ENCODE data around the gene DEGS2.
A peak's percentile ranks its signal among the peaks of the same experiment; 100 is the strongest.

DEGS2 gene

GRCh38 chr14:100145682-100146464 is 13.6 kb downstream of the DEGS2 start:
- ATAC-seq: no peak
- H3K4me1 Mint-ChIP-seq: peaks cover 37% of the 10 kb centered on the region
- H3K4me3 Mint-ChIP-seq: no peak overlapping the region
- H3K27me3 Mint-ChIP-seq: no peaks in the 10 kb centered on the region
- H3K36me3 Mint-ChIP-seq: peaks cover 26% of the 10 kb centered on the region
- peak overlapping the region; percentile 72 for H3K27ac Mint-ChIP-seq
- no peaks in the 10 kb centered on the region for H3K9me3 Mint-ChIP-seq

GRCh38 chr14:100144996-100145646 is 14.3 kb downstream of the DEGS2 start:
- Mint-ChIP-seq H3K9me3 (no peaks in the 10 kb centered on the region), H3K27me3 (no peaks in the 10 kb centered on the region), H3K4me1 (peaks cover 36% of the 10 kb centered on the region), H3K4me3 (no peak overlapping the region), H3K36me3 (peaks cover 26% of the 10 kb centered on the region), H3K27ac (peak overlapping the region; percentile 72)
- ATAC-seq: no peak

- Mint-ChIP-seq H3K4me1 (peaks cover 36% of the 10 kb centered on the region), H3K27ac (no peak overlapping the region), H3K9me3 (no peaks in the 10 kb centered on the region), H3K36me3 (peaks cover 28% of the 10 kb centered on the region), H3K27me3 (no peaks in the 10 kb centered on the region), H3K4me3 (no peak overlapping the region)
- ATAC-seq: no peak
These were observed 14.8 kb downstream of the DEGS2 start for GRCh38 chr14:100144645-100144995.

GRCh38 chr14:100143934-100144333 is 15.5 kb downstream of the DEGS2 start:
- Mint-ChIP-seq H3K27me3 (no peaks in the 10 kb centered on the region), H3K27ac (no peak overlapping the region), H3K9me3 (no peaks in the 10 kb centered on the region), H3K4me3 (no peak overlapping the region), H3K36me3 (peaks cover 31% of the 10 kb centered on the region), H3K4me1 (peaks cover 35% of the 10 kb centered on the region)
- ATAC-seq: no peak

GRCh38 chr14:100143523-100143922 is 15.9 kb downstream of the DEGS2 start:
- Mint-ChIP-seq H3K4me3 (no peak overlapping the region), H3K9me3 (no peaks in the 10 kb centered on the region), H3K27ac (no peak overlapping the region), H3K4me1 (peaks cover 34% of the 10 kb centered on the region), H3K27me3 (no peaks in the 10 kb centered on the region), H3K36me3 (peaks cover 31% of the 10 kb centered on the region)
- no peak for ATAC-seq

- H3K36me3 Mint-ChIP-seq: peaks cover 38% of the 10 kb centered on the region
- no peak overlapping the region for H3K4me3 Mint-ChIP-seq
- no peaks in the 10 kb centered on the region for H3K9me3 Mint-ChIP-seq
- ATAC-seq: no peak
- no peaks in the 10 kb centered on the region for H3K27me3 Mint-ChIP-seq
- H3K4me1 Mint-ChIP-seq: peaks cover 30% of the 10 kb centered on the region
- peak overlapping the region; percentile 37 for H3K27ac Mint-ChIP-seq
These were observed 17.1 kb downstream of the DEGS2 start for GRCh38 chr14:100142073-100143040.

- no peaks in the 10 kb centered on the region for H3K27me3 Mint-ChIP-seq
- peaks cover 18% of the 10 kb centered on the region for H3K4me1 Mint-ChIP-seq
- peak overlapping the region; percentile 68 for H3K27ac Mint-ChIP-seq
- ATAC-seq: no peak
- no peaks in the 10 kb centered on the region for H3K9me3 Mint-ChIP-seq
- no peak overlapping the region for H3K4me3 Mint-ChIP-seq
- peaks cover 48% of the 10 kb centered on the region for H3K36me3 Mint-ChIP-seq
These were observed 18.3 kb downstream of the DEGS2 start for GRCh38 chr14:100141098-100141497.

- Mint-ChIP-seq H3K4me1 (peaks cover 12% of the 10 kb centered on the region), H3K4me3 (no peak overlapping the region), H3K36me3 (peaks cover 53% of the 10 kb centered on the region), H3K27me3 (no peaks in the 10 kb centered on the region), H3K9me3 (no peaks in the 10 kb centered on the region), H3K27ac (peak overlapping the region; percentile 68)
- no peak for ATAC-seq
These were observed 18.9 kb downstream of the DEGS2 start for GRCh38 chr14:100140452-100141078.

GRCh38 chr14:100138955-100139354 is 20.5 kb downstream of the DEGS2 start:
- peak overlapping the region; percentile 68 for H3K27ac Mint-ChIP-seq
- no peak for ATAC-seq
- no peak overlapping the region for H3K4me3 Mint-ChIP-seq
- H3K27me3 Mint-ChIP-seq: no peaks in the 10 kb centered on the region
- peaks cover 11% of the 10 kb centered on the region for H3K4me1 Mint-ChIP-seq
- no peaks in the 10 kb centered on the region for H3K9me3 Mint-ChIP-seq
- H3K36me3 Mint-ChIP-seq: peaks cover 68% of the 10 kb centered on the region

- Mint-ChIP-seq H3K4me3 (no peak overlapping the region), H3K27me3 (no peaks in the 10 kb centered on the region), H3K27ac (peak overlapping the region; percentile 68), H3K4me1 (peaks cover 11% of the 10 kb centered on the region), H3K9me3 (no peaks in the 10 kb centered on the region), H3K36me3 (peaks cover 75% of the 10 kb centered on the region)
- peak; percentile 87 for ATAC-seq
These were observed 21.2 kb downstream of the DEGS2 start for GRCh38 chr14:100138082-100138787.

- peaks cover 11% of the 10 kb centered on the region for H3K4me1 Mint-ChIP-seq
- no peaks in the 10 kb centered on the region for H3K9me3 Mint-ChIP-seq
- H3K27me3 Mint-ChIP-seq: no peaks in the 10 kb centered on the region
- no peak overlapping the region for H3K4me3 Mint-ChIP-seq
- peak overlapping the region; percentile 33 for H3K27ac Mint-ChIP-seq
- no peak for ATAC-seq
- H3K36me3 Mint-ChIP-seq: peaks cover 74% of the 10 kb centered on the region
These were observed 22.3 kb downstream of the DEGS2 start for GRCh38 chr14:100137173-100137572.

GRCh38 chr14:100135784-100136183 is 23.7 kb downstream of the DEGS2 start:
- H3K9me3 Mint-ChIP-seq: no peaks in the 10 kb centered on the region
- no peak for ATAC-seq
- peak overlapping the region; percentile 33 for H3K27ac Mint-ChIP-seq
- no peaks in the 10 kb centered on the region for H3K27me3 Mint-ChIP-seq
- no peak overlapping the region for H3K4me3 Mint-ChIP-seq
- H3K36me3 Mint-ChIP-seq: peaks cover 77% of the 10 kb centered on the region
- H3K4me1 Mint-ChIP-seq: peaks cover 11% of the 10 kb centered on the region

GRCh38 chr14:100135073-100135472 is 24.4 kb downstream of the DEGS2 start:
- Mint-ChIP-seq H3K9me3 (no peaks in the 10 kb centered on the region), H3K27me3 (no peaks in the 10 kb centered on the region), H3K4me3 (no peak overlapping the region)

GRCh38 chr14:100134586-100134985 is 24.9 kb downstream of the DEGS2 start:
- Mint-ChIP-seq H3K27ac (no peak overlapping the region), H3K4me3 (no peak overlapping the region), H3K27me3 (no peaks in the 10 kb centered on the region), H3K4me1 (peaks cover 11% of the 10 kb centered on the region), H3K36me3 (peaks cover 87% of the 10 kb centered on the region), H3K9me3 (no peaks in the 10 kb centered on the region)
- no peak for ATAC-seq

More at GRCh38 chr14:100135073-100135472, 24.4 kb downstream of the DEGS2 start:
- Mint-ChIP-seq H3K27ac (peak overlapping the region; percentile 33), H3K36me3 (peaks cover 84% of the 10 kb centered on the region), H3K4me1 (peaks cover 11% of the 10 kb centered on the region)
- no peak for ATAC-seq
